HCT116 (cell line): ENCODE measurements around the gene SLC2A13. TPM values are rescaled to one million over a fixed set of nuclear protein-coding genes. Genes with fewer than 3 reads are reported as not detected.

ENCODE experiments used
- ATAC-seq: fragments of 200-7000 bp; cut with Tn5 transposase; 2 replicates; pipeline ENCODE4 v1.9.1; 2020; ENCODE audit warnings: mild to moderate bottlenecking, moderate library complexity
- BruUV-seq: library from RNA; stranded (reverse); fragments of 400-500 nt; replicated peaks from 2 replicates; lab custom pipeline; 2021; lab: Mats Ljungman, UMichigan
- CTCF ChIA-PET: fragments of 300-600 bp; sonication (Branson Sonifier 250); formaldehyde crosslinking; loops from one replicate; lab custom pipeline; 2021; ENCODE audit warnings: antibody characterized with exemption; lab: Charles Lee
- POLR2A ChIA-PET: fragments of 300-600, 350-600 bp; sonication (Branson Sonifier 250); formaldehyde crosslinking; loops from one replicate; lab custom pipeline; 2021; ENCODE audit warnings: antibody characterized with exemption; lab: Charles Lee
- RAD21 ChIA-PET, 2 experiments: fragments of 300-600 bp; sonication (Branson Sonifier 250); formaldehyde crosslinking; loops; one replicate each; lab custom pipeline; 2023; ENCODE audit warnings: low total read pairs in 2 of 2; ENCODE audit not compliant: uncharacterized antibody in 2 of 2, unreplicated experiment in 2 of 2, low non-redundant PET in 1 of 2; lab: Charles Lee
- DNase-seq: peaks from one replicate; pipeline ENCODE4 v3.0.0-alpha.2; 2010; ENCODE audit warnings: low read depth, low spot score
- H2AFZ ChIP-seq: fragments of 200-600 bp; shearing (Covaris generic), sonication (generic); 2 replicates; pipeline ENCODE4 v1.6.1; 2017; ENCODE audit warnings: low read depth, mixed run types, mixed read lengths, antibody characterized with exemption, low read length; ENCODE audit not compliant: poor library complexity, severe bottlenecking
- H3K27ac ChIP-seq: 2 replicates; pipeline ENCODE4 v1.5.1; 2012; ENCODE audit warnings: low read depth, low read length
- H3K27me3 ChIP-seq: fragments of 200-600 bp; sonication (generic); 2 replicates; pipeline ENCODE4 v1.6.1; 2016; ENCODE audit warnings: mixed run types, low read length, mixed read lengths; ENCODE audit not compliant: insufficient read depth
- H3K36me3 ChIP-seq, 2 experiments: fragments of 200-500 bp in 1 of 2; fragments of 200-600 bp in 1 of 2; sonication (Bioruptor generic) in 1 of 2; sonication (generic) in 1 of 2; 2 replicates each; pipeline versions ENCODE4 v1.5.1 to v1.6.1; 2014 to 2016; ENCODE audit warnings: low read length in 2 of 2, inconsistent platforms in 1 of 2, mixed read lengths in 1 of 2, mixed run types in 1 of 2; ENCODE audit not compliant: insufficient read depth in 2 of 2, control insufficient read depth in 1 of 2
- H3K4me1 ChIP-seq, 2 experiments: fragments of 200-600 bp in 1 of 2; sonication (generic) in 1 of 2; 2 replicates each; pipeline versions ENCODE4 v1.5.1 to v1.6.1; 2012 to 2017; ENCODE audit warnings: low read length in 2 of 2, inconsistent platforms in 1 of 2, mild to moderate bottlenecking in 1 of 2, mixed read lengths in 1 of 2, mixed run types in 1 of 2, moderate library complexity in 1 of 2; ENCODE audit not compliant: insufficient read depth in 2 of 2, control insufficient read depth in 1 of 2
- H3K4me2 ChIP-seq: fragments of 200-600 bp; sonication (generic); 2 replicates; pipeline ENCODE4 v1.6.1; 2017; ENCODE audit warnings: mixed run types, low read length, mixed read lengths
- H3K4me3 ChIP-seq, 2 experiments: fragments of 200-600 bp in 1 of 2; sonication (generic) in 1 of 2; replicated peaks in 1 of 2; 2 replicates each; pipeline ENCODE4 v1.5.1; 2011 to 2016; ENCODE audit warnings: low read length in 2 of 2, control low read depth in 1 of 2, low read depth in 1 of 2, mild to moderate bottlenecking in 1 of 2, mixed read lengths in 1 of 2, mixed run types in 1 of 2
- H3K79me2 ChIP-seq: fragments of 200-600 bp; sonication (generic); 2 replicates; pipeline ENCODE4 v1.6.1; 2017; ENCODE audit warnings: mild to moderate bottlenecking, mixed run types, low read length, moderate library complexity, mixed read lengths; ENCODE audit not compliant: insufficient read depth
- H3K9ac ChIP-seq: fragments of 200-600 bp; sonication (generic); 2 replicates; pipeline ENCODE4 v1.6.1; 2016; ENCODE audit warnings: low read length, mixed read lengths
- H3K9me2 ChIP-seq: fragments of 200-600 bp; sonication (generic), shearing (Covaris generic); 2 replicates; pipeline ENCODE4 v1.6.1; 2017; ENCODE audit warnings: mixed run types, mild to moderate bottlenecking, moderate library complexity; ENCODE audit not compliant: insufficient read depth
- H3K9me3 ChIP-seq, 2 experiments: fragments of 200-500 bp in 1 of 2; fragments of 200-600 bp in 1 of 2; sonication (Bioruptor generic) in 1 of 2; sonication (generic) in 1 of 2; 2 replicates each; pipeline ENCODE4 v1.6.1; 2014 to 2017; ENCODE audit warnings: low read length in 2 of 2, mixed read lengths in 2 of 2, inconsistent platforms in 1 of 2, low read depth in 1 of 2, mild to moderate bottlenecking in 1 of 2, mixed run types in 1 of 2, moderate library complexity in 1 of 2; ENCODE audit not compliant: control insufficient read depth in 1 of 2, insufficient read depth in 1 of 2
- H4K20me1 ChIP-seq: fragments of 200-600 bp; sonication (generic), shearing (Covaris generic); 2 replicates; pipeline ENCODE4 v1.6.1; 2017; ENCODE audit warnings: mixed run types, mild to moderate bottlenecking, moderate library complexity; ENCODE audit not compliant: insufficient read depth
- ATF3 ChIP-seq: IDR thresholded peaks from 2 replicates; pipeline ENCODE4 v1.6.1; 2012
- CBX3 ChIP-seq: IDR thresholded peaks from 2 replicates; pipeline ENCODE4 v1.6.1; 2012; ENCODE audit warnings: low read depth
- CTCF ChIP-seq, 3 experiments: fragments of 200-600 bp in 1 of 3; sonication (generic) in 1 of 3; IDR thresholded peaks in 2 of 3; conservative IDR thresholded peaks in 1 of 3; 2 replicates each; pipeline ENCODE4 v1.5.1; 2012 to 2017; ENCODE audit warnings: low read depth in 2 of 3, low read length in 2 of 3, antibody characterized with exemption in 1 of 3, borderline replicate concordance in 1 of 3, control low read depth in 1 of 3, mild to moderate bottlenecking in 1 of 3, mixed read lengths in 1 of 3, mixed run types in 1 of 3, moderate library complexity in 1 of 3; ENCODE audit not compliant: insufficient read depth in 1 of 3
- EGR1 ChIP-seq: IDR thresholded peaks from 2 replicates; pipeline ENCODE4 v1.6.1; 2012; ENCODE audit warnings: low read depth
- ELF1 ChIP-seq: IDR thresholded peaks from 2 replicates; pipeline ENCODE4 v1.6.1; 2012; ENCODE audit warnings: low read depth, borderline replicate concordance
- EZH2 ChIP-seq: fragments of 200-600 bp; sonication (generic); IDR thresholded peaks from 2 replicates; pipeline ENCODE4 v1.6.1; 2017; ENCODE audit warnings: antibody characterized with exemption, mixed run types
- EZH2phosphoT487 ChIP-seq: fragments of 200-600 bp; IDR thresholded peaks from 2 replicates; pipeline ENCODE4 v1.6.1; 2018; ENCODE audit warnings: antibody characterized with exemption, borderline replicate concordance
- FOSL1 ChIP-seq: IDR thresholded peaks from 2 replicates; pipeline ENCODE4 v1.6.1; 2012; ENCODE audit warnings: low read depth
- JUND ChIP-seq: IDR thresholded peaks from 2 replicates; pipeline ENCODE4 v1.6.1; 2012
- MAX ChIP-seq: IDR thresholded peaks from 2 replicates; pipeline ENCODE4 v1.6.1; 2012
- REST ChIP-seq: IDR thresholded peaks from 2 replicates; pipeline ENCODE4 v1.6.1; 2012; ENCODE audit warnings: low read depth
- SRF ChIP-seq: IDR thresholded peaks from 2 replicates; pipeline ENCODE4 v1.6.1; 2012; ENCODE audit warnings: low read depth
- TCF7L2 ChIP-seq: IDR thresholded peaks from 2 replicates; pipeline ENCODE4 v1.7.0; 2011; ENCODE audit warnings: borderline replicate concordance, inconsistent platforms; ENCODE audit not compliant: insufficient read depth, insufficient read length; ENCODE audit errors: extremely low read depth
- ZBTB33 ChIP-seq: IDR thresholded peaks from 2 replicates; pipeline ENCODE4 v1.6.1; 2011; ENCODE audit warnings: mild to moderate bottlenecking, low read length, moderate library complexity; ENCODE audit not compliant: insufficient replicate concordance; ENCODE audit errors: extremely low read depth
- ZNF274 ChIP-seq: fragments of 200-500 bp; sonication (Bioruptor generic); IDR thresholded peaks from 2 replicates; pipeline ENCODE4 v1.6.1; 2014; ENCODE audit warnings: mild to moderate bottlenecking, low read depth, low read length, inconsistent platforms
- intact Hi-C: fragments of 100-400 bp; cut with micrococcal nuclease; formaldehyde crosslinking; loops from 2 replicates; pipeline ENCODE4 v1.10.0; 2022
- total RNA-seq: library from RNA; stranded (reverse); gene quantifications from one replicate; pipeline ENCODE4 v1.2.1, GENCODE V29; 2021; ENCODE audit not compliant: unreplicated experiment

The SLC2A13 gene
- total RNA-seq, 1 experiment from 2014 or later: 6.8 TPM

- CTCF ChIA-PET: interaction anchor here (0.8 kb wide), 1 partner anchor 23 kb away, joined by 3 read pairs; no protein-coding TSS in a partner anchor
- no peak overlapping the region for H3K9ac ChIP-seq
- H3K9me3 ChIP-seq: no peaks in the 10 kb centered on the region
- RAD21 ChIA-PET: no interaction called here
- H3K27ac ChIP-seq: no peak overlapping the region
- no TSS peak for BruUV-seq
- H4K20me1 ChIP-seq: no peaks in the 10 kb centered on the region
- H3K4me1 ChIP-seq: no peaks in the 10 kb centered on the region
- ATAC-seq (no peak), DNase-seq (no peak)
- no peak overlapping the region for H2AFZ ChIP-seq
- POLR2A ChIA-PET: no interaction called here
- intact Hi-C loops: no loop called here
- no peak overlapping the region for H3K4me2 ChIP-seq
- no peaks in the 10 kb centered on the region for H3K27me3 ChIP-seq
- H3K9me2 ChIP-seq: no peaks in the 10 kb centered on the region
- no peaks in the 10 kb centered on the region for H3K79me2 ChIP-seq
- no peaks in the 10 kb centered on the region for H3K36me3 ChIP-seq
- TF ChIP-seq ZNF274 (no peak), CTCF (IDR thresholded peaks at IDR 0.05 in 2 of 3, conservative IDR thresholded peaks at IDR 0.05 in 1 of 3; ENCODE audit: borderline replicate concordance in 1 of 3, insufficient read depth in 1 of 3, low read depth in 2 of 3, low read length in 2 of 3) (no peak), TCF7L2 (no peak), REST (no peak), SRF (no peak), JUND (no peak), EZH2phosphoT487 (no peak), MAX (no peak), ELF1 (no peak), EZH2 (no peak), EGR1 (no peak), FOSL1 (no peak), ZBTB33 (no peak), ATF3 (no peak), CBX3 (no peak)
- TF ChIP-seq, all 23 proteins: peak for 0
- no peak overlapping the region for H3K4me3 ChIP-seq
Observed at GRCh38 chr12:40034712-40035111, 71.2 kb downstream of the SLC2A13 start.
